ENCODE measurements around the gene OS9. TPM values are rescaled to one million over a fixed set of nuclear protein-coding genes. Genes with fewer than 3 reads are reported as not detected.

Gene OS9
- total RNA-seq, 1 experiment from 2014 or later: 186 TPM

GRCh38 chr12:57750561-57751431, 56.9 kb downstream of the OS9 start:
- TF ChIP-seq SIN3A (IDR thresholded peaks at IDR 0.05; ENCODE audit: borderline replicate concordance, insufficient read depth, low read depth, low read length) (no peak), TCF7L2 (IDR thresholded peaks at IDR 0.05; ENCODE audit: low read depth, low read length) (no peak), REST (IDR thresholded peaks at IDR 0.05; ENCODE audit: insufficient read depth in 1 of 2, low read depth in 2 of 2, low read length in 1 of 2) (no peak), CTCF (IDR thresholded peaks at IDR 0.05) (no peak), POLR2AphosphoS5 (IDR thresholded peaks at IDR 0.05; ENCODE audit: low read depth, low read length) (no peak)
- no TSS peak for BruUV-seq (replicated peaks)
- ATAC-seq (no peak), DNase-seq (ENCODE audit: low read depth, low spot score) (no peak)
- ChIA-PET POLR2A (interaction anchor here (0.7 kb wide), 1 partner anchor 41 kb away, joined by 3 read pairs; no protein-coding TSS in a partner anchor), CTCF (no interaction called here)
- Histone ChIP-seq H3K36me3 (ENCODE audit: control insufficient read depth, insufficient read depth, low read length) (peaks cover 18% of the 10 kb centered on the region), H3K4me3 (ENCODE audit: low read depth in 2 of 2, low read length in 2 of 2) (peak overlapping the region; percentile 85 to 98), H3K4me1 (ENCODE audit: control insufficient read depth, insufficient read depth, low read length) (peaks cover 14% of the 10 kb centered on the region), H3K9me3 (ENCODE audit: control insufficient read depth, insufficient read depth, low read depth, low read length) (no peaks in the 10 kb centered on the region), H3K27me3 (ENCODE audit: control insufficient read depth, insufficient read depth, low read length) (0 out of 2 replicates have a peak, but pooled peaks cover 2% of the 10 kb centered on the region), H3K27ac (ENCODE audit: low read length) (peak overlapping the region; percentile 98)
- intact Hi-C loops (cut with micrococcal nuclease; ENCODE audit: unreplicated experiment): no loop called here
- in situ Hi-C loops (cut with HindIII; ENCODE audit: low pct_unique_long_range_greater_than_20kb, low sequenced_read_pairs): no loop called here

GRCh38 chr12:57751432-57751787, 57.5 kb downstream of the OS9 start:
- TF ChIP-seq REST (IDR thresholded peaks at IDR 0.05; ENCODE audit: insufficient read depth in 1 of 2, low read depth in 2 of 2, low read length in 1 of 2): no peak
- no peak for TF ChIP-seq TCF7L2 (IDR thresholded peaks at IDR 0.05; ENCODE audit: low read depth, low read length)
- TF ChIP-seq SIN3A (IDR thresholded peaks at IDR 0.05; ENCODE audit: borderline replicate concordance, insufficient read depth, low read depth, low read length): no peak
- no peak for TF ChIP-seq POLR2AphosphoS5 (IDR thresholded peaks at IDR 0.05; ENCODE audit: low read depth, low read length)
- no peak for TF ChIP-seq CTCF (IDR thresholded peaks at IDR 0.05)
- no peaks in the 10 kb centered on the region for H3K9me3 ChIP-seq (ENCODE audit: control insufficient read depth, insufficient read depth, low read depth, low read length)
- H3K27me3 ChIP-seq (ENCODE audit: control insufficient read depth, insufficient read depth, low read length): peaks cover 7% of the 10 kb centered on the region
- CTCF ChIA-PET: no interaction called here
- H3K36me3 ChIP-seq (ENCODE audit: control insufficient read depth, insufficient read depth, low read length): peaks cover 18% of the 10 kb centered on the region
- peak overlapping the region; percentile 85 to 98 for H3K4me3 ChIP-seq (ENCODE audit: low read depth in 2 of 2, low read length in 2 of 2)
- in situ Hi-C loops (cut with HindIII; ENCODE audit: low pct_unique_long_range_greater_than_20kb, low sequenced_read_pairs): no loop called here
- no peak for DNase-seq (ENCODE audit: low read depth, low spot score)
- POLR2A ChIA-PET: no interaction called here
- intact Hi-C loops (cut with micrococcal nuclease; ENCODE audit: unreplicated experiment): no loop called here
- BruUV-seq (replicated peaks): no TSS peak
- peak overlapping the region; percentile 98 for H3K27ac ChIP-seq (ENCODE audit: low read length)
- peaks cover 14% of the 10 kb centered on the region for H3K4me1 ChIP-seq (ENCODE audit: control insufficient read depth, insufficient read depth, low read length)
- ATAC-seq: no peak
